ENCODE measurements around the gene GSTCD. TPM values are rescaled to one million over a fixed set of nuclear protein-coding genes. Genes with fewer than 3 reads are reported as not detected.

The GSTCD gene
- total RNA-seq, 1 experiment from 2014 or later, result 17.9 TPM

GRCh38 chr4:105659190-105659589 is 49.4 kb upstream of the GSTCD start:
- no peaks in the 10 kb centered on the region for H3K4me1 Mint-ChIP-seq
- H3T11ph ChIP-seq (ENCODE audit: low read length), result no peak overlapping the region
- no peak overlapping the region for H3K18ac ChIP-seq (ENCODE audit: insufficient read length, low read depth, low read length)
- no peak overlapping the region; the same call in 1 of the 2 replicates for H3K14ac ChIP-seq (ENCODE audit: insufficient read depth, low read length)
- H2BK20ac ChIP-seq (ENCODE audit: low read depth, low read length, poor library complexity, severe bottlenecking), result no peak overlapping the region
- no peaks in the 10 kb centered on the region for H3K9me3 ChIP-seq (ENCODE audit: control insufficient read depth, low read depth, low read length)
- H3K23ac ChIP-seq (ENCODE audit: insufficient read length, low read depth, low read length), result no peak overlapping the region
- DNase-seq, result no peak
- no peaks in the 10 kb centered on the region for H3K23me2 ChIP-seq (ENCODE audit: insufficient read length, low read depth, low read length, poor library complexity, severe bottlenecking)
- H3K4ac ChIP-seq (ENCODE audit: low read depth, low read length), result no peak overlapping the region
- H3K79me1 ChIP-seq (ENCODE audit: insufficient read depth, low read depth, low read length, poor library complexity, severe bottlenecking), result no peaks in the 10 kb centered on the region
- H4K5ac ChIP-seq (ENCODE audit: insufficient read length, low read depth, low read length), result no peak overlapping the region
- no CpG with 5 or more reads among the region's 6 CpGs for WGBS (ENCODE audit: extremely low coverage, insufficient read length, low lambda C conversion rate)
- H3K56ac ChIP-seq (ENCODE audit: insufficient read length, low read depth, low read length), result no peak overlapping the region
- H3K27ac Mint-ChIP-seq, result no peak overlapping the region
- H3K27me3 Mint-ChIP-seq (ENCODE audit: low read depth), result peaks cover 4% of the 10 kb centered on the region
- H2AK5ac ChIP-seq (ENCODE audit: insufficient read length, low read length), result no peak overlapping the region
- H3K9ac ChIP-seq (ENCODE audit: extremely low read depth, insufficient read length, low read length), result no peak overlapping the region
- H3K4me1 ChIP-seq (ENCODE audit: insufficient read depth, low read length), result no peaks in the 10 kb centered on the region
- H2BK120ac ChIP-seq (ENCODE audit: low read depth, low read length, poor library complexity, severe bottlenecking), result no peak overlapping the region
- H3K27ac ChIP-seq (ENCODE audit: insufficient read length, low read depth, low read length), result no peak overlapping the region
- no peaks in the 10 kb centered on the region for H4K20me1 ChIP-seq (ENCODE audit: control insufficient read depth, insufficient read depth, insufficient read length)
- H2AFZ ChIP-seq (ENCODE audit: low read length), result no peak overlapping the region
- no peak overlapping the region for H3K4me3 Mint-ChIP-seq
- no peak for TF ChIP-seq CTCF (conservative IDR thresholded peaks at IDR 0.05)
- no peaks in the 10 kb centered on the region for H3K9me3 Mint-ChIP-seq
- H2BK12ac ChIP-seq (ENCODE audit: insufficient read length, low read depth, low read length), result no peak overlapping the region
- H3K4me2 ChIP-seq (ENCODE audit: insufficient read depth, insufficient read length, low read length), result no peak overlapping the region
- no peaks in the 10 kb centered on the region for H3K36me3 Mint-ChIP-seq (ENCODE audit: insufficient read depth in 1 of 3, low read depth in 3 of 3)
- H3K79me2 ChIP-seq (ENCODE audit: insufficient read depth, low read length), result no peaks in the 10 kb centered on the region
- no peak overlapping the region for H2BK15ac ChIP-seq (ENCODE audit: low read depth, low read length)
- H2BK5ac ChIP-seq (ENCODE audit: insufficient read length, low read length), result no peak overlapping the region
- no peak overlapping the region for H4K91ac ChIP-seq (ENCODE audit: insufficient read length, low read depth, low read length)
- H3K27me3 ChIP-seq (ENCODE audit: insufficient read depth, low read length), result no peaks in the 10 kb centered on the region
- no peak overlapping the region for H4K8ac ChIP-seq (replicated peaks; ENCODE audit: insufficient read length, low read depth, low read length)
